PC-9 (cell line): ENCODE measurements around the gene TTLL8. TPM values are rescaled to one million over a fixed set of nuclear protein-coding genes. Genes with fewer than 3 reads are reported as not detected.

Experiments
- BruUV-seq: library from RNA; stranded (reverse); fragments of 400-500 nt; replicated peaks from 2 replicates; lab custom pipeline; 2021; lab: Mats Ljungman, UMichigan
- CTCF ChIA-PET: fragments of 300-600 bp; sonication (Branson Sonifier 250); formaldehyde crosslinking; loops from one replicate; lab custom pipeline; 2022; ENCODE audit warnings: antibody characterized with exemption; lab: Charles Lee
- POLR2A ChIA-PET: fragments of 300-600 bp; sonication (Branson Sonifier 250); formaldehyde crosslinking; loops from one replicate; lab custom pipeline; 2022; ENCODE audit warnings: antibody characterized with exemption; ENCODE audit not compliant: unreplicated experiment; lab: Charles Lee
- DNase-seq, 2 experiments: peaks; one replicate each; pipeline versions ENCODE4 v3.0.0 to v3.0.0-alpha.2; 2015 to 2022; ENCODE audit warnings: mixed read lengths in 1 of 2
- H2AFZ ChIP-seq: fragments of 200-600 bp; sonication (generic); 2 replicates; pipeline ENCODE4 v1.8.1; 2017; ENCODE audit warnings: antibody characterized with exemption
- H3F3A ChIP-seq: fragments of 200-600 bp; sonication (generic); 2 replicates; pipeline ENCODE4 v1.8.1; 2017; ENCODE audit warnings: antibody characterized with exemption, mild to moderate bottlenecking, low read depth; ENCODE audit not compliant: insufficient read depth
- H3K27ac ChIP-seq: fragments of 200-600 bp; sonication (generic); 2 replicates; pipeline ENCODE4 v1.6.1; 2016; ENCODE audit warnings: mixed run types
- H3K27me3 ChIP-seq: fragments of 200-600 bp; sonication (generic); 2 replicates; pipeline ENCODE4 v1.6.1; 2016; ENCODE audit warnings: low read depth, mixed run types; ENCODE audit not compliant: insufficient read depth
- H3K36me3 ChIP-seq: fragments of 200-600 bp; sonication (generic); 2 replicates; pipeline ENCODE4 v1.6.1; 2016; ENCODE audit warnings: low read depth, mixed run types
- H3K4me1 ChIP-seq: fragments of 200-600 bp; sonication (generic); replicated peaks from 2 replicates; pipeline ENCODE4 v1.6.1; 2016; ENCODE audit warnings: mixed run types; ENCODE audit not compliant: insufficient read depth
- H3K4me2 ChIP-seq: fragments of 200-600 bp; sonication (generic); 2 replicates; pipeline ENCODE4 v1.6.1; 2017; ENCODE audit warnings: mixed run types
- H3K4me3 ChIP-seq: fragments of 200-600 bp; sonication (generic); 2 replicates; pipeline ENCODE4 v1.6.1; 2016; ENCODE audit warnings: mixed run types
- H3K79me2 ChIP-seq: fragments of 200-600 bp; sonication (generic); 2 replicates; pipeline ENCODE4 v1.6.1; 2017; ENCODE audit warnings: low read depth, mixed run types
- H3K9me2 ChIP-seq: fragments of 200-600 bp; sonication (generic); 2 replicates; pipeline ENCODE4 v1.8.1; 2017; ENCODE audit warnings: mild to moderate bottlenecking; ENCODE audit not compliant: insufficient read depth
- H3K9me3 ChIP-seq: fragments of 200-600 bp; sonication (generic); 2 replicates; pipeline ENCODE4 v1.8.1; 2016; ENCODE audit warnings: low read depth; ENCODE audit not compliant: insufficient read depth
- H4K20me1 ChIP-seq: fragments of 200-600 bp; sonication (generic); 2 replicates; pipeline ENCODE4 v1.8.1; 2017; ENCODE audit not compliant: insufficient read depth
- EZH2 ChIP-seq: fragments of 200-600 bp; sonication (generic); IDR thresholded peaks from 2 replicates; pipeline ENCODE4 v1.8.0; 2017; ENCODE audit warnings: antibody characterized with exemption, low read depth
- intact Hi-C: fragments of 100-400 bp; cut with micrococcal nuclease; formaldehyde crosslinking; loops from one replicate; pipeline ENCODE4 v1.10.0; 2022; ENCODE audit not compliant: unreplicated experiment
- total RNA-seq: library from RNA; stranded (reverse); gene quantifications from 2 replicates; pipeline ENCODE4 v1.2.3, GENCODE V29; 2021
- TF ChIP-seq, protein P1 (sequence below): fragments of 200-600 bp; sonication (generic); conservative IDR thresholded peaks from 2 replicates; pipeline ENCODE4 v1.6.1; 2017; ENCODE audit warnings: mixed run types, antibody characterized with exemption, mild to moderate bottlenecking, moderate library complexity

The TTLL8 gene
- total RNA-seq, 1 experiment from 2014 or later = not detected

DNA sequence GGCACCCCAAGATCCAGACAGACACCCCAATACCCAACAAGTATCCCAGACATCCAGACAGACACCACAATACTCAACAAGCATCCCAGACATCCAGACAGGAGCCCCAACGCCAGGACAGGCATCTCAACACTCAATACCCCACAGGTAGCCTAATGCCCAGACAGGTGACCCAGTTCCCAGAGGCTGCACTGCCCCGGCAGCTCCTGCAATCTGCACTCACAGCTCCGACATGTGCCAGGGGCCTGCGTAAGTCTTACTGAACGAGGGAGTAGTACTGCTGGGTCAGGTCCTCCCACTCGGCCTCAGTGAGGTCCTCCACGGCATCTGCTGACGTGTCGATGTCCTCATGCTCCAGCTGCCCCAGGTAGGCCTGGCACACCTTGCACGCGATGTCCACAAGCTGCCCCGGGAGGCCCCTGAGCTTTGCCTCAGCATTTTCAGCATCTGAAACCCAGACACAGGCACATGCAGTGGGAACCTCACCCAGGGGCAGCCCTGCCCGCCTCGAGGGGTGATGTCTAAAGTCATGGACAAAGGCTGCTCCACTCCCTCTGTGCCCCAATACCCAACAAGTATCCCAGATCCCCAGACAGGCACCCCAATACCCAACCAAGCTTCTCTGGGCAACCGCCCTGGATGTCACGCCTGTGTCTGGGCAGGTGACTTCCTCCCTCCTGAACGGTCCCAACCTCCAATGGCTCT lies 16.6 kb downstream of the TTLL8 start:
- CTCF ChIA-PET = no interaction called here

DNA sequence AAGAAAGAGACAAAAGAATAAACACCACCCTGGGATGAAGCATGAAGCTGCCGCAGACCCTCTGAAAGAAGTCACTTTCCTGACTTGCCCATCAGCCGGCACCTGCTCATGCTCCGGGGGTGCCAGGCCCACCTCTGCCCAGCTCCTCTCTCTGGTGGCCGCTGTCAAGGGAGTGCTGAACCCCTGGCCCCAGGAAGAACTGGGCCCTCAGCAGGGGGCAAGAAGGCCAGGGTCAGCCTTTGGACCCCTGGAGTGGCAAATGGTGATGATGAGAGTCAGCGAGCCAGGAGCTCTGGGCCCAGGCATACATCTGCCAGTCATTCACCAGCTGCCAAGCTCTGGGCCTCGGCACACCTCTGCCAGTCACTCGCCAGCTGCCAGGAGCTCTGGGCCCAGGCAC lies 17.4 kb downstream of the TTLL8 start:
- TF ChIP-seq, protein P1, sequence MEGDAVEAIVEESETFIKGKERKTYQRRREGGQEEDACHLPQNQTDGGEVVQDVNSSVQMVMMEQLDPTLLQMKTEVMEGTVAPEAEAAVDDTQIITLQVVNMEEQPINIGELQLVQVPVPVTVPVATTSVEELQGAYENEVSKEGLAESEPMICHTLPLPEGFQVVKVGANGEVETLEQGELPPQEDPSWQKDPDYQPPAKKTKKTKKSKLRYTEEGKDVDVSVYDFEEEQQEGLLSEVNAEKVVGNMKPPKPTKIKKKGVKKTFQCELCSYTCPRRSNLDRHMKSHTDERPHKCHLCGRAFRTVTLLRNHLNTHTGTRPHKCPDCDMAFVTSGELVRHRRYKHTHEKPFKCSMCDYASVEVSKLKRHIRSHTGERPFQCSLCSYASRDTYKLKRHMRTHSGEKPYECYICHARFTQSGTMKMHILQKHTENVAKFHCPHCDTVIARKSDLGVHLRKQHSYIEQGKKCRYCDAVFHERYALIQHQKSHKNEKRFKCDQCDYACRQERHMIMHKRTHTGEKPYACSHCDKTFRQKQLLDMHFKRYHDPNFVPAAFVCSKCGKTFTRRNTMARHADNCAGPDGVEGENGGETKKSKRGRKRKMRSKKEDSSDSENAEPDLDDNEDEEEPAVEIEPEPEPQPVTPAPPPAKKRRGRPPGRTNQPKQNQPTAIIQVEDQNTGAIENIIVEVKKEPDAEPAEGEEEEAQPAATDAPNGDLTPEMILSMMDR = no peak
- TF ChIP-seq EZH2 = no peak
- no peak for DNase-seq
- no peaks in the 10 kb centered on the region for H3K36me3 ChIP-seq
- no peaks in the 10 kb centered on the region for H3K9me2 ChIP-seq
- CTCF ChIA-PET = no interaction called here
- no peaks in the 10 kb centered on the region for H4K20me1 ChIP-seq
- H3K27ac ChIP-seq = no peak overlapping the region
- no peaks in the 10 kb centered on the region for H3K4me1 ChIP-seq
- H3K9me3 ChIP-seq = no peaks in the 10 kb centered on the region
- no peaks in the 10 kb centered on the region for H3K79me2 ChIP-seq
- no peak overlapping the region for H3K4me3 ChIP-seq
- H2AFZ ChIP-seq = no peak overlapping the region
- H3F3A ChIP-seq = no peaks in the 10 kb centered on the region; the same call in 1 of the 2 replicates
- no peak overlapping the region for H3K4me2 ChIP-seq
- intact Hi-C loops = no loop called here
- POLR2A ChIA-PET = no interaction called here
- H3K27me3 ChIP-seq = peaks cover 89% of the 10 kb centered on the region
- BruUV-seq = no TSS peak

More for the DNA sequence above, 16.6 kb downstream of the TTLL8 start:
- Histone ChIP-seq H3K4me3 (no peak overlapping the region), H3F3A (no peaks in the 10 kb centered on the region; the same call in 1 of the 2 replicates), H3K9me3 (no peaks in the 10 kb centered on the region), H3K36me3 (no peaks in the 10 kb centered on the region), H3K4me1 (no peaks in the 10 kb centered on the region), H2AFZ (no peak overlapping the region), H3K9me2 (no peaks in the 10 kb centered on the region), H4K20me1 (no peaks in the 10 kb centered on the region), H3K79me2 (no peaks in the 10 kb centered on the region), H3K4me2 (no peak overlapping the region), H3K27me3 (peaks cover 89% of the 10 kb centered on the region), H3K27ac (no peak overlapping the region)
- DNase-seq = no peak
- no peak for TF ChIP-seq EZH2
- TF ChIP-seq, protein P1 = no peak
- intact Hi-C loops = no loop called here
- POLR2A ChIA-PET = interaction anchor here (0.7 kb wide), 1 partner anchor 25 kb away, joined by 3 read pairs; no protein-coding TSS in a partner anchor
- BruUV-seq = no TSS peak

DNA sequence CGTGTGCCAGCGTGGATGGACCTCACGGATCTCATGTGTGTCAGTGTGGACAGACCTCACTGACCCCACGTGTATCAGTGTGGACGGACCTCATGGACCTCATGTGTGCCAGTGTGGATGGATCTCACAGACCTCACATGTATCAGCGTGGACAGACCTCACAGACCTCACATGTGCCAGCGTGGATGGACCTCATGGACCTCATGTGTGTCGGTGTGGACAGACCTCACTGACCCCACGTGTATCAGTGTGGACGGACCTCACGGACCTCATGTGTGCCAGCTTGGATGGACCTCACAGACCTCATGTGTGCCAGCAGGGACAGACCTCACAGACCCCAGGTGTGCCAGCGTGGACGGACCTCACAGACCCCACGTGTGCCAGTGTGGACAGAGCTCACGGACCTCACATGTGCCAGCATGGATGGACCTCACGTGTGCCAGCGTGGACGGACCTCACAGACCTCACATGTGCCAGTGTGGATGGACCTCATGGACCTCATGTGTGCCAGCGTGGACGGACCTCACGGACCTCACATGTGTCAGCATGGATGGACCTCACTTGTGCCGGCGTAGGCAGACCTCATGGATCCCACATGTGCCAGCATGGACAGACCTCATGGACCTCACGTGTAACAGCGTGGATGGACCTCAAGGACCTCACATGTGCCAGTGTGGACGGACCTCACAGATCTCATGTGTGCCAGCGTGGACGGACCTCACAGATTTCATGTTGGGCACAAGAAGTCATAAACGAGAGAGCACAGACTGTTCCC lies 18.2 kb downstream of the TTLL8 start:
- CTCF ChIA-PET = no interaction called here

More for the DNA sequence above, 18.2 kb downstream of the TTLL8 start:
- POLR2A ChIA-PET = no interaction called here
- Histone ChIP-seq H3K36me3 (no peaks in the 10 kb centered on the region), H3K9me2 (no peaks in the 10 kb centered on the region), H3K4me2 (no peak overlapping the region), H3K4me3 (no peak overlapping the region), H4K20me1 (no peaks in the 10 kb centered on the region), H3K4me1 (no peaks in the 10 kb centered on the region), H3F3A (no peaks in the 10 kb centered on the region; the same call in 1 of the 2 replicates), H2AFZ (no peak overlapping the region), H3K9me3 (no peaks in the 10 kb centered on the region), H3K27ac (no peak overlapping the region), H3K79me2 (no peaks in the 10 kb centered on the region), H3K27me3 (peaks cover 89% of the 10 kb centered on the region)
- no TSS peak for BruUV-seq
- TF ChIP-seq, protein P1 = no peak
- no peak for TF ChIP-seq EZH2
- intact Hi-C loops = loop anchor here (10.0 kb wide), 1 partner anchor 105 kb away; no protein-coding TSS in a partner anchor
- DNase-seq = no peak
